HG02943 (cell line): ENCODE data around the gene PCNA.
A peak's percentile ranks its signal among the peaks of the same experiment; 100 is the strongest.

Experiments used
- ATAC-seq: cut with Tn5 transposase; IDR thresholded peaks from one replicate; pipeline ENCODE4 v1.9.1; 2021; ENCODE audit warnings: mild to moderate bottlenecking, low read depth, moderate library complexity; ENCODE audit not compliant: unreplicated experiment

The PCNA gene

GRCh38 chr20:5145365-5146098 is 25.8 kb upstream of the PCNA start:
- ATAC-seq = no peak

DNA sequence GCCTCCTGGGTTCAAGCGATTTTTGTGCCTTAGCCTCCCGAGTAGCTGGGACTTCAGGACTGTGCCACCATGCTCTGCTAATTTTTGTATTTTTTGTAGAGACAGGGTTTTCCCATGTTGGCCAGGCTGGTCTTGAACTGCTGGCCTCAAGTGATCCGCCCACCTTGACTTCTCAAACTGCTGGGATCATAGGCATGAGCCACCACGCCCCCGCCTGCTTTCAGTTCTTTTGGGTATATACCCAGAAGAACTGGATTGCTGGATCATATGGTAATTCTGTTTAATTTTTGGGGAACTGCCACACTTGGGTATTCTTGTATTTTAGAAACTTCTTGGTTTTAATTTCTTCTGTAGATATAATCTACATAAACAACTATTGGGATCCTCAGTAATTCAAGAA is 24.1 kb upstream of the PCNA start:
- no peak for ATAC-seq

DNA sequence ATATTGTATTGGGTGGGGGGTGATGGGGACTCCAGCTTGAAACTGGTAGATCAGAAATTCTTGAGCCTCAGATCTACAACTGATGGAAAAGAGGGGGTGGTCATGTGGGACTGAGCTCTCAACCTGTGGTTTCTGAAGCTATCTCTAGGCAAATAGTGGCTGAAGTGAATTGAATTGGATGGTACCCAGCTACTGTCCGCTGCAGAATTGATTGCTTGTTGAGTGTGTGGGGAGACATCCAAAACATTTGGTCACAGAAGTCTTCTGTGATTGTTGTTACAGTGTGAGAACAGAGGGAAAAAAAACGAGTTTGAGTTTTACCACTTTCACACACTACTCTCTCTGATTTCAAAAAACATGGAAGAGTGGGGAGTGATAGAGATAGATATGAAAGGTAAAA is 21.9 kb upstream of the PCNA start:
- no peak for ATAC-seq

- no peak for ATAC-seq
Observed at GRCh38 chr20:5140195-5140594, 20.4 kb upstream of the PCNA start.

DNA sequence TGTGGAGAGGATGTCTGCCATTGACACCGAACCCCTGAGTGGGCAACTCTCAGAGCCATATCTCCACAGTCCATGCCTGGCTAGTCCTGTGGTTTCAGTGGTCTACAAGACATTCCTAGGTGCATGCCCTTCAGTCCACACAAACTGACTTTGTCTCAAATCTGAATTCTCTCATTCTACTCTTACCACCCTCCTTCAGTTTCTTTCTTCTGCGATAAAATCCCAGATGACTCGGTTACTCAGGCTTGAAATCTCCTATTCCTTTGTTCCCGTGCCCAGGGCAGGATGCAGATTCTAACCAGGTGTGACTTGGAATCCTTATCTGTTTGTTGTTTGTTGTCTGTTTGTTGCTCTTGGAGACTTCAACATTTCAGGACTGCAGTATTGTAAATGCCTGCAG is 16.3 kb upstream of the PCNA start:
- no peak for ATAC-seq

GRCh38 chr20:5135363-5136012 is 15.7 kb upstream of the PCNA start:
- no peak for ATAC-seq

DNA sequence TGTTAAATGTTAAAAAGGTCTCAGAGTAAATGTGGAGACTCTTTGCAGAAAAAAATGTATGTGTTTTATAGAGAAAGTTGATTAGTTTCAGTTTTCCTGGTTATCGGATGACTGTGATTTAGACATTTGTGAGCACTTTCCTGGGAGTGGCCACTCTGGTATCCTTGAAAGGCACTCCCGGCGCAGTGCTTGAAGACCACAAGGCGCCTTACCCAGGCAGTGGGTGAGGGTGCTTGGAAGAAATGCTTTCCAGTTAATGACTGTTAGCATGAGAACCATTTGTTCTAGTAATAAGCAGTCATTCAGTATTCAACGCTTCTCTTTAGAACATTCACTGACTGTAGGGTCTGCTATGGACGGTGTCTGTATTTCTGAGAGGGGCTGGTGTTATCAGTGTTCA is 14.2 kb upstream of the PCNA start:
- ATAC-seq = no peak

DNA sequence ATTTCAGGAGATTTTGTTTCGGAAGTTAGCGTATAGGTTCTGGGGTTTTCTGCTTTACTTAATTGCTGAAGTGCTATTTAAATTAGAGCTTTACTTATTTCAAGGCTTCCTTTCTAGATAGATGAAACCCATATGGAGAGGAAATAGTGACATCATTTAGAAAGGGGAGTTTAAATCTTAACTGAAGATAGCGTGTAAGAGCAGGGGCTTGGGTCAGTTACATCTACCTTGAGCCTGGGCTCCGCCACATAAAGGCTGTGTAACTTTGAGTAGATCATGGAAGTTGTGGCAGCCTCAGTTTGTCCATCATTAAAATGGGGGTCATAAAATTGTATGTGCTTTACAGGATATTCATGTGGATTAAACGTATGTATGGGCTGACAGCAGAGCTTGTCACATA is 11.7 kb upstream of the PCNA start:
- ATAC-seq = no peak

- ATAC-seq = no peak
Observed at GRCh38 chr20:5128886-5129285, 9.1 kb upstream of the PCNA start.

- ATAC-seq = no peak
Observed at GRCh38 chr20:5127859-5128424, 8.2 kb upstream of the PCNA start.

DNA sequence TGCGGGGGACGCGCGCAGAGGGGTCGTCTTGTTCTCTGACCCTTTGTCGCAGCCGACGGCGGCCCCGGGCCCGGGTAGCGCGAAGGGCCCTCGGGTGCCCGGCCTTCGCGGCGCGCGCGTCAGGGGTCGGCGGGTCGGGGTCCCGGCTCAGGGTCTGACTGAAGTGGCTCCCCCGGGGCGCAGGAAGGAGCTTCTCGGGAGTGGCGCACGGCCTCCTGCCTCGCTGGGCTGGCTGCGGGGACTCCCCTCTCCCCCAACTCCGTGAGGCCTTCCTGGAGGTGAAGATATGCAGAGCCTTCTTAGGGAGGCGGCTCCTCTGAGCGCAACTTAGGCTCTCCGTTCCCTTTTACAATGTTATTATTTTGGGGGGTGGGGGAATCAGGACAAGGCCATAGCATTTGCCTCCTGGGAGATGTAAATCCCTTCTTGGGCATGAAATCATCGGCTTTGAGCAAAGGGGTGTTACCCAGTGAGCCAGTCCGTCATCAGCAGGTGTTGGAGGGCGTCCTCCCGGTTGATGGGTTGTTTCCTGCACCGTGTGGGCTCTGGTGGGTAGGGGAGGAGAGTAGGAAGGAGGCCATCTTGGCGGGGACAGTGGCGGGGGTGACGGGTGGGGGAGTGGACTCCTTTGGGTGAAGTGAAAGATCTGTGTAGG is 7.6 kb upstream of the PCNA start:
- peak; percentile 34 for ATAC-seq

DNA sequence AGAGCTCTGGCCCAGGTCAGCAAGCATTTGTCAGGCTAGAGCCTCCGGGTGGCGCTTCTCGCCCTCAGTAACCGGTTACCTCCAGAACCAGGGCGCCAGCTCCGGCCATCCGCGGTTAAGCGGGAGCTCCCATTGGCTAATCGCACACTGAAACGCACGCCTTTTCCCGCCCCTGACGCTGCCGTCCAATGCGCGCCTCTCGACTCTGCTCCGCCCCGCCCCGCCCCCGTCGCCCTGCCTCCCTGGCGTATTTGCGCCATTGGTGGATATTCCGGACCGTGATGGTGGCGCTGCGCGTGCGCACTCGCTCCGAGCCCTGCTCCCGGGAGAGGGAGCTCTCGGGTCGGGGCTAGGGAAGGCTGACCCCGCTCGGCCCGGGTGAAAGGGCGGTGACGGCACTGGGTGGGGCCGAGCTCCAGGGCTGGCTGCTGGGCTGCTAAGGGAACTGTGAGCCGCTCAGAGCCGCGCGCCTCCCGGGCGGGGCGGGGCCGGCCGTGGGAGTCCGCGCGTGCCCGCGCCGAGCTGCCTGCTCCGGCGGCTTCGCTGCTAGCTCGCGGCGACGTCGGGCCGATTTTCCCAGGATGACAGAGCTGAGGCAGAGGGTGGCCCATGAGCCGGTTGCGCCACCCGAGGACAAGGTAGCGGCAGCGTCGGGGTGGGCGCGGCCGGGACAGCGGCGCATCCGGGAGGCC is 6.9 kb upstream of the PCNA start, which contains the start of gene CDS2:
CDS2 (plus strand) TSS at position 497 of the 692 bp plus-strand sequence; CDS start at position 582, 85 bp downstream.
- ATAC-seq = peak; percentile 90

GRCh38 chr20:5122873-5123260 is 3.1 kb upstream of the PCNA start:
- ATAC-seq = no peak

DNA sequence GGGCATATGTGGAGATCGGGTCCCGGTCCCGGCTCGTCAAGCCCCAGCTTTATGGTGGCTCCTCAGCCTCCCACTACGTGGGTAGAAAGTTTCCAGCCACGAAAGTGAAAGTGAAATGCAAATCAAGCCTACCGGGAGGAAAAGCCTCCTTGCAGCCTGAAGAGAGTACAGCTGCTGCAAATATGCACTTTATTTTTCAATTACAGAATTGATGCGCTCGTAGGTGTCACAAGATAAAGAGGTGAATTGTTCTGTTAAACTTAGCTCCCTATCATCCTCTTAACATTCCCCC is 373 bp upstream of the PCNA start:
- no peak for ATAC-seq

- ATAC-seq = no peak
Observed at GRCh38 chr20:5119143-5119434, 669 bp downstream of the PCNA start.

GRCh38 chr20:5118220-5119142 is 1.3 kb downstream of the PCNA start:
- no peak for ATAC-seq

DNA sequence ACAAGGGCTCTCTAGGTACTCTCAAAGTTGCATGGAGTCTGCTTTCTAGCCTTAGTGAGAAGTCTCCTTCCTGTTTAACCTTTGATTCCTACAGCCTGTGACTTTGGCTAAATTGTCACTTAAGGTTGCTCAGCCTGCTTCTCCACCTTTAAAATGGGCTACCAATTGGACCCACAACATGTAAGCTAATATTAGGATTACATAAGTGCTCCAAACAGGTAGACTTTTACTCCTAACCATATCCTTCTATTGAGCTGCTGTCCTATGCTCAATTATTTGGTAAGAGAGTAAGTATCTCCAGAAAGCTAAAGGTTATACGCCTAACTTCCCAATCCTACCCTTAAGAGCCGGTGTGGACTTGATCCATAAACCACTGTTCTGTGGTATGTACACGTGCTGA is 2.9 kb downstream of the PCNA start:
- ATAC-seq = no peak

DNA sequence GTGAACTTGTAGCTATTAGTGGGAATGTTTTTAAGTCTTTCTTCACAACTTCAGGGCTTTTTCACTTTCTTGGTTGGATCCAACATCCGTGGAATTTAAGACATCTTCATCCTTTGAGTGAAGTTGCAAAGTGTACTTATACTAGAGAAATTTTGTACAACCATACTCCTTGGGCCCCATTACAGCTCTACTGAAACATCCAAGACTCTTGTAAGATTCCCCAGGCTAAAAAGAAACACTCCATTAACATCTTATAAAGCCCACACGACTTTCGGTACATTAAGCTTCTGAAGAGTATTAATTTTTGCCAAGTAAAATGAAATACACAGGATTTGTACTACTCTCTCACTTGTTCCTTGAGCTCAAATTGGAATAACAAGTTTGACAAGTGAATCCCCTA is 5.4 kb downstream of the PCNA start:
- no peak for ATAC-seq

- ATAC-seq = no peak
Observed at GRCh38 chr20:5113615-5113986, 6.2 kb downstream of the PCNA start.

DNA sequence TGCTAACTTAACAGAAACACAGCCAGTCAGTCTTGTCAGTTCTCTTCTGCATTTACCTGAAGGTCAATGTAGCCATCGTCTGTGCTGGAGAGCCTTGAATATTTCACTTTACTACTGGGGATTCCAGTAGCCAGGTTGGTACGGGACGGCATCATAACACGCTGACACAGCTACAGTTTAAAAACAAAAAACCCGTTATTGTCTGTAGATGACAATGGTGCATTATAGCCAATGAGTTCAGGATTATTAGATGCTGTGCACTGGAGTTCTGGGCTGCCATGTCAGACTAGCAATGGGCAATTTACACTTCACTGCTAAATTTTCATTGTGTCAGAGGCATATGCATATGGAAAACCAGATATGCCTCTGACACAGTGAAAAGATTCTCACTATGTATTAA is 10.5 kb downstream of the PCNA start:
- ATAC-seq = no peak
